ENCODE measurements around the gene PNLIPRP1. TPM values are rescaled to one million over a fixed set of nuclear protein-coding genes. Genes with fewer than 3 reads are reported as not detected.

PNLIPRP1 gene
- total RNA-seq, 1 donor from 2014 or later = not detected

GRCh38 chr10:116631871-116632295, 41.1 kb downstream of the PNLIPRP1 start:
- DNase-seq (ENCODE audit: low spot score) = no peak

- DNase-seq (ENCODE audit: low spot score) = no peak
Measured at GRCh38 chr10:116632596-116633215, 41.9 kb downstream of the PNLIPRP1 start.

GRCh38 chr10:116633216-116633600, 42.4 kb downstream of the PNLIPRP1 start:
- DNase-seq (ENCODE audit: low spot score) = no peak

GRCh38 chr10:116634126-116634975, 43.6 kb downstream of the PNLIPRP1 start:
- no peak for DNase-seq (ENCODE audit: low spot score)

GRCh38 chr10:116636385-116636784, 45.6 kb downstream of the PNLIPRP1 start:
- no peak for DNase-seq (ENCODE audit: low spot score)

GRCh38 chr10:116636976-116637375, 46.2 kb downstream of the PNLIPRP1 start:
- no peak for DNase-seq (ENCODE audit: low spot score)

- no peak for DNase-seq (ENCODE audit: low spot score)
Measured at GRCh38 chr10:116637830-116638229, 47.1 kb downstream of the PNLIPRP1 start.

GRCh38 chr10:116646502-116646901, 55.7 kb downstream of the PNLIPRP1 start:
- no peak for DNase-seq (ENCODE audit: low spot score)

GRCh38 chr10:116648903-116649302, 58.1 kb downstream of the PNLIPRP1 start:
- DNase-seq (ENCODE audit: low spot score) = no peak

- no peak for DNase-seq (ENCODE audit: low spot score)
Measured at GRCh38 chr10:116653885-116654284, 63.1 kb downstream of the PNLIPRP1 start.

- DNase-seq (ENCODE audit: low spot score) = no peak
Measured at GRCh38 chr10:116654816-116655215, 64.1 kb downstream of the PNLIPRP1 start.

- no peak for DNase-seq (ENCODE audit: low spot score)
Measured at GRCh38 chr10:116655568-116655967, 64.8 kb downstream of the PNLIPRP1 start.

GRCh38 chr10:116656044-116656443, 65.3 kb downstream of the PNLIPRP1 start:
- no peak for DNase-seq (ENCODE audit: low spot score)

GRCh38 chr10:116657863-116658551, 67.2 kb downstream of the PNLIPRP1 start:
- DNase-seq (ENCODE audit: low spot score) = no peak

Other genes starting within 250 kb of the PNLIPRP1 start
- gene PNLIPRP3, start 163.1 kb upstream of the PNLIPRP1 start, total RNA-seq = not detected
- gene PNLIP, start 45.0 kb upstream of the PNLIPRP1 start, total RNA-seq = not detected
- not detected for gene PNLIPRP2, start 30.0 kb downstream of the PNLIPRP1 start, total RNA-seq
- 15.7 TPM for gene HSPA12A, start 151.6 kb downstream of the PNLIPRP1 start, total RNA-seq